HEK293T (cell line): ENCODE results near the gene METTL18.

ENCODE experiments used
- CTBP1 ChIP-seq: fragments of 450-650 bp; IDR thresholded peaks from 2 replicates; pipeline ENCODE4 v1.6.1; 2016; ENCODE audit warnings: borderline replicate concordance
- FOXM1 ChIP-seq: fragments of 450-650 bp; IDR thresholded peaks from 2 replicates; pipeline ENCODE4 v1.6.1; 2017; ENCODE audit warnings: mild to moderate bottlenecking, borderline replicate concordance

DNA sequence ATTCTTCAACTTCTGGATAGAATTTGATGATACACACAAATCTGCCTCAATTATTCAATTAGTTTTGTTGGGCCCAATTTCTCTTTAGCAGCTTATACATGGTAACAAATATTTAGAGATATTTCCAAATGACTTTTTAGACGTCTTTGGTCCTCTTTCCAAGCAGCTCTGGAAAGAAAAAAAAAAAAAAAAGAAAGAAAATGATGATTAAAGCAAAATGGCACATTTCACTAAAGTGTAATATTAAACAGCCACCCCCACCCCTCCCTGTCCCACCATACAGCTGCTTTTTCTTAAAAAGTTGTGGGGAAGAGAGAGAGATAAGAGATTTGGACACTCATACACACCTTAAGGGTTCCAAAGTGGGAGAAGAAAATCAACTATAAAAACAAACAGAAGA is 977 bp downstream of the METTL18 start:
- TF ChIP-seq CTBP1 (no peak), FOXM1 (no peak)
